Stimulated activated CD8-positive, alpha-beta memory T cell treated with anti-CD3 and anti-CD28 coated beads, Interleukin-4, amount 100 ng/mL, for 24 hours (primary cell): ENCODE measurements around the gene NMNAT2.

ENCODE experiments used
- DNase-seq: peaks from one replicate; pipeline ENCODE4 v3.0.0-alpha.2; 2020; ENCODE audit warnings: low read depth

Gene NMNAT2

DNA sequence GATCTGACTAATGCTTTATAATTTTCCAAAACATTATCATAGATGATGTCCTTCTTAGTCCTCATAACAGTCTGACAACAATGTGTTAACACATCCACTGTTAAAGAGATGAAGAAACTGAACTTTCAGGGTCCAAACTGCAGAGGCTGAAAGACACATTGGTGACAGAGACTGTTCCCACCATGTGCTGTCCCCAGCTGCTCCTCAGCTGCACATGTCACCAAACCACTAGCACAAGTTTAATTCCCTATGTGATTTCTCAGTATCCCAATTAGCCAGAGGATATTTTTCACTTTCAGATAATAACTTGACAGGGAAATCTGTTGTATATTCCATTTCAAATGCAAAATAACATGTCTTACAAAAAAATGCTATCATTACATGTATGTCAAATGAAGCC is 207.5 kb downstream of the NMNAT2 start:
- DNase-seq = no peak

DNA sequence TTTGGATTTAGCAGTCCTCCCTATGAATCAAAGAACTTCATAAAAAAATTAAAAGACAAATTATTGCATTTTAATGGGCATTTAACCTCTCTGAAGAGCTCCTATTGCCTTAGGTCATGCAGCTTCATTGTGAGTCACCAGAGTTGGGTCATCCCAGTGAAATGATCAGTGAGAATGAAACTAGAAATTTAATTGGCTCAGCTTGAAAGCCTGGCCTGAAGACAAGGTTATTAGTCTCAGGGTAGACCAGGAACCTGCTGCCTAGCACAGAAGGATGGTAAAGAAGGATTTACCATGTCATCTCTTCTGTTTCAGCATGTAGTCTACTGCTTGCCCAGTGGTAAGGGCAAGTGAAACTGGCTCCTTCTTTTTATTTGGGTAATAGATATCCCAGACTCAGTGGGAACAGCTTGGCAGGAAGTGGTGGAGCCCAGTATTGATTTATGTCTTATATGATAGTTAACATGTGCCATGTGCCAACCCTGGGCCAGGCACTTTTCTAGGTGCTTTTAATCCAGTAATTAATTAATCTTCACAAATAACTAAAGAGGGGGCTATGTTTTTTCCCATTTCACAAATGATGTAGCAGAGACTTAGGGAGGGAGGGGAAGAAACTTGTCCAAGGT is 208.5 kb downstream of the NMNAT2 start:
- DNase-seq = no peak

DNA sequence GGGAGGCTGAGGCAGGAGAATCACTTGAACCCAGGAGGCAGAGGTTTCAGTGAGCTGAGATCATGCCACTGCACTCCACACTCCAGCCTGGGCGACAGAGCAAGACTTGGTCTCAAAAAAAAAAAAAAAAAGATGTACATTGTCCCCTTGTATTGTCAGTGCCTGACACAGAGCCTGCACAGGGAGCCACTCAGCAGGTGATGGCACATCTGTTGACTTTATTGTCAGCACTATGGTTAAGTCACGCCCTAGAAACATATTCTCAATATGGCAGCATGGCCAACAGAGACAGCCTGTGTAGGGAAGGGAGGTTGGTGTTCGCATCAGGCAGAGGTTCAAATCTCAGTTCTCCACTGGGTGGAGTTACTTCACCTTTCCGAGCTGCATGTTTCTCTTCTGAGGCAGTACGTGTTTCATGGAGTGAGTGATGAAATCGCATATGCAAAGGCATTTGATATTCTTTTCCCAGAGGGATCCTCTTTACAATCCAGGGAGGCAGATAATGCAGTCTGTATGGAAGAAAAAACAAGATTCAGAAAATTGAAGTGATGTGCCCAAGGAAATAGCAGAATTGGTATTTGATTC is 211.6 kb downstream of the NMNAT2 start:
- DNase-seq = no peak

DNA sequence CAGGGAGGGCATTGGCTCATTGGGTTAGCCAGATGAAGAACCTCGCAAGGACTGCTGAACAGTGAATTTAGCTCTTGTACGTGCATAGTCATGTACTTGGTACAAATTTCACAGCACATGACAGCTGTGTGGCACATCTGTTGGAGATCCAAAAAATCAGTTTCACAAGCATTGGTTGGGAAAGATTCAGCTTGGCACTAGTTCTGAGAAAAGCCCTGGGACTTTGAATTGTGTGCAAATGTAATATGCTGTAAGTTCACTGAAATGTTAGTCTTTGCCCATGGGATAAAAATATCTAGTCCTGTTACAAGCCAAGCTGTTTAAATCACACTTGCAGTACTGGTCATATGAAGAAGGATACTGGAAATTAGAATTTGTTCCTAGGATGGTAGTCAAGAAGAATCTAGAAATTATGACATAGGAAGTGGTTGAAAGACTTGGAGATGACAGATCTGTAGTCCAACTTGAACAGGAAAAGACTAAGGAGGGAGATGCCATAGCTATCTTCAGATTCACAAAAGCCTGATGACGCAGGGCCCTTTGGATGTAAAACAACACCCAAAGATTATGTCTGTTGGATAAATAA is 212.9 kb downstream of the NMNAT2 start:
- DNase-seq = no peak

DNA sequence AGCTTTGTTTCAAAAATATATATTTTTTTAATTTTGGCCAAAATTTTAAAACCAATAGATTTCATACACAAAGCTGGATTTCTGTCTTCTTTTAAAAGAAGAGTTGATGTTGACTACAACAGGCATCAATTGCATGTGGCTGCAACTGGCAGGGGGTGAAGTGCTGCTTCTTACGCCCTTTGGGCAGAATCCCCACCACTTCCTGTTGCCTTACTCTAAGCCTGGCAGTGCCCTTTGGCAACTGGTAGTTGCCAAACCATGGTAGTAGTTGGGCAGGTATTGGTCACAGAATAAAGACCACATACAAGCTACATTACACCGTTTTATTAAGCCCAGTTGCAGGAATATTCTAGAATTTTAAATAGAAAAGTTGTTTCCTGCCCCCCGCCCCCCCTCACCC is 215.1 kb downstream of the NMNAT2 start:
- DNase-seq = no peak

DNA sequence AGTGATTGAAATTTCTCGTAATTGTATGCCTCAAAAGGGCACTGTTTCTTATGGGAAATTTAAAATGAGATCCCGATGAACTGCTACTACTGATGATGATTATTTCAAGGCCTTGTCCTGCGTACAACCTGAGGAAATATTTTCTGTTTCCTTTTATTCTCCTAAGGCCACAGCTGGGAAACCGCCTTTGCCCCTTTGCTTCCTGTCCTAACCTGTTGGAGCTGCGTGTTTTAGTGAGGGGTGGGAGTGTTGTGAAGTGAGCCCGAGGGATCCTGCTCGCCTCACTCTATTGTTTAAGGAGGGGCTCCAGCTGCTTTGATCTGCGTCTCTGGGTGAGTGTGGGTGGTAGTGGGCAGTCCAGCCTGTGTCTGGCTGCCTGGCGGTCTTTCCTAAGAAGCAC is 217.7 kb downstream of the NMNAT2 start:
- no peak for DNase-seq

GRCh38 chr1:183199304-183199703 is 218.9 kb downstream of the NMNAT2 start:
- no peak for DNase-seq

GRCh38 chr1:183198463-183198862 is 219.7 kb downstream of the NMNAT2 start:
- no peak for DNase-seq
